ENCODE data around the gene REC114.
"Not testable (repeated sequence)": the region's sequence is repeated elsewhere in the genome, so short reads cannot be mapped to it uniquely, and the experiment has no call there.

REC114 gene

GRCh38 chr15:73442968-73443367 lies at the start of gene REC114:
TSS of gene REC114 (plus strand) at chr15:73443164. CDS start at chr15:73443186, 22 bp downstream.
- no peak for TF ChIP-seq CTCF (conservative IDR thresholded peaks at IDR 0.05)
- no peak within 1 kb of the TSS for H3K27ac ChIP-seq

GRCh38 chr15:73393336-73393735 lies 49.6 kb upstream of the REC114 start:
- no peak for TF ChIP-seq CTCF (conservative IDR thresholded peaks at IDR 0.05)
- H3K27ac ChIP-seq, result no peak overlapping the region

GRCh38 chr15:73394782-73395181 lies 48.2 kb upstream of the REC114 start:
- TF ChIP-seq CTCF (conservative IDR thresholded peaks at IDR 0.05), result no peak
- no peak overlapping the region for H3K27ac ChIP-seq

- TF ChIP-seq CTCF (conservative IDR thresholded peaks at IDR 0.05), result no peak
These were observed 47.3 kb upstream of the REC114 start for GRCh38 chr15:73395671-73396070.

GRCh38 chr15:73397461-73397860 lies 45.5 kb upstream of the REC114 start:
- no peak for TF ChIP-seq CTCF (conservative IDR thresholded peaks at IDR 0.05)
- H3K27ac ChIP-seq, result no peak overlapping the region

More at GRCh38 chr15:73395671-73396070, 47.3 kb upstream of the REC114 start:
- H3K27ac ChIP-seq, result no peak overlapping the region

GRCh38 chr15:73398861-73399260 lies 44.1 kb upstream of the REC114 start:
- no peak for TF ChIP-seq CTCF (conservative IDR thresholded peaks at IDR 0.05)
- no peak overlapping the region for H3K27ac ChIP-seq

- not testable (repeated sequence) for H3K27ac ChIP-seq
These were observed 42.7 kb upstream of the REC114 start for GRCh38 chr15:73400222-73400621.

- H3K27ac ChIP-seq, result no peak overlapping the region
- TF ChIP-seq CTCF (conservative IDR thresholded peaks at IDR 0.05), result no peak
These were observed 39.8 kb upstream of the REC114 start for GRCh38 chr15:73403171-73403570.
